IPS DF 6.9 (cell line): ENCODE results near the gene PSG4.
"Not testable (repeated sequence)": the region's sequence is repeated elsewhere in the genome, so short reads cannot be mapped to it uniquely, and the experiment has no call there.

Experiments used
- DNase-seq: peaks from one replicate; pipeline ENCODE4 v3.0.0-alpha.2; 2013; ENCODE audit warnings: low read depth, low spot score
- H3K27ac ChIP-seq: one replicate; pipeline ENCODE4 v1.5.1; 2013; ENCODE audit warnings: low read length, control low read depth
- H3K27me3 ChIP-seq: 2 replicates; pipeline ENCODE4 v1.6.1; 2013; ENCODE audit warnings: mild to moderate bottlenecking, low read length; ENCODE audit not compliant: control insufficient read depth, insufficient read depth
- H3K36me3 ChIP-seq: 2 replicates; pipeline ENCODE4 v1.6.1; 2013; ENCODE audit warnings: low read length; ENCODE audit not compliant: control insufficient read depth, insufficient read depth
- H3K4me1 ChIP-seq: 2 replicates; pipeline ENCODE4 v1.6.1; 2013; ENCODE audit warnings: low read length; ENCODE audit not compliant: control insufficient read depth, insufficient read depth
- H3K4me3 ChIP-seq: 2 replicates; pipeline ENCODE4 v1.5.1; 2013; ENCODE audit warnings: mild to moderate bottlenecking, low read length
- H3K9me3 ChIP-seq: 2 replicates; pipeline ENCODE4 v1.6.1; 2013; ENCODE audit warnings: low read length, inconsistent platforms; ENCODE audit not compliant: control insufficient read depth, insufficient read depth
- WGBS: extraction: QIAGEN DNeasy Blood & Tissue Kit; methylation state at CpG from one replicate; pipeline ENCODE4 v1.1.7; 2013; ENCODE audit warnings: mixed read lengths, missing lambda C conversion rate; ENCODE audit not compliant: insufficient read length, insufficient coverage; 5-methylcytosine and 5-hydroxymethylcytosine counted together

PSG4 gene

DNA sequence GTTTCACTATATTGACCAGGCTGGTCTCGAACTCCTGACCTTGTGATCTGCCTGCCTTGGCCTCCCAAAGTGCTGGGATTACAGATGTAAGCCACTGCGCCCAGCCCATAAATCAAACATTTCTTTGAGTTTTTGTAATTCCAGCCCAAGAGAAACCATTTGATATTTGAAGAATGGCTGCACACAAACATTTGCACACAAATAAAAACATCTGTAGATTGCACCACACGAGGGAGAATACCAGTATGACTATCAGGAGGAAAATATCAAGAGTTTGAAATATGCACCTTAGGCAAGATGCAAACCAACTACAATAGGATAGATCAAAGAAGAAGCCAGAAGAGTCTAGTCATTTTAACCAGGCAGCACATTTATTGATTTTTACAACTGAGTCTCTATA, 39.5 kb downstream of the PSG4 start:
- H3K27ac ChIP-seq, H3K36me3 ChIP-seq, H3K27me3 ChIP-seq, DNase-seq, H3K4me1 ChIP-seq, H3K9me3 ChIP-seq, H3K4me3 ChIP-seq: not testable (repeated sequence)
- no CpG with 5 or more reads among the region's 3 CpGs for WGBS

- not testable (repeated sequence) for H3K36me3 ChIP-seq, H3K27me3 ChIP-seq, H3K27ac ChIP-seq, H3K4me3 ChIP-seq, H3K4me1 ChIP-seq, DNase-seq, H3K9me3 ChIP-seq
- no CpG with 5 or more reads among the region's 3 CpGs for WGBS
These were observed 42.3 kb downstream of the PSG4 start for GRCh38 chr19:43163135-43163534.

DNA sequence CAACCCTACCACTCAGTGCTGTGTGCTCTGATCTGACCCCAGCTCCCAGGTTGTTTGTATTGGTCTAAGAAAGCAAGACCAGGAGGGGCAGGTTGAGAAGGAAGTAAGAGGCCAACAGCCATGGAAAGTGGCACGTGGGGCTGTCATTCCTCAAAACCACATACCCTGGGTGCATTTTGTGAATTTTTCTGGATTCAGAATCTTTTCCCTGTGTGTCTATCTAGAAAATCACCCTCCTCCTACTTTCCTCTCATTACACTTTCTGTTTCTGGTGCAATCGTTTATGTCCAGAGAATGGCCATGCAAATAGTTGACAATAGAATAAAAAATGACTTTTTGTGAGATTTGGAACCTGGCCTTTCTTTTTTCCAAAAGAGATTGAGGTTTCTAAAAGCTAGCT, 43.2 kb downstream of the PSG4 start:
- H3K4me1 ChIP-seq, H3K36me3 ChIP-seq, H3K9me3 ChIP-seq, H3K4me3 ChIP-seq, H3K27me3 ChIP-seq, H3K27ac ChIP-seq, DNase-seq: not testable (repeated sequence)
- WGBS: no CpG with 5 or more reads among the region's 2 CpGs

GRCh38 chr19:43152214-43152613, 53.2 kb downstream of the PSG4 start:
- no peak for DNase-seq
- Histone ChIP-seq H3K27me3 (no peaks in the 10 kb centered on the region), H3K27ac (no peak overlapping the region), H3K4me3 (no peak overlapping the region), H3K4me1 (no peaks in the 10 kb centered on the region), H3K36me3 (no peaks in the 10 kb centered on the region), H3K9me3 (peaks cover 7% of the 10 kb centered on the region)
- no CpG with 5 or more reads among the region's 4 CpGs for WGBS

DNA sequence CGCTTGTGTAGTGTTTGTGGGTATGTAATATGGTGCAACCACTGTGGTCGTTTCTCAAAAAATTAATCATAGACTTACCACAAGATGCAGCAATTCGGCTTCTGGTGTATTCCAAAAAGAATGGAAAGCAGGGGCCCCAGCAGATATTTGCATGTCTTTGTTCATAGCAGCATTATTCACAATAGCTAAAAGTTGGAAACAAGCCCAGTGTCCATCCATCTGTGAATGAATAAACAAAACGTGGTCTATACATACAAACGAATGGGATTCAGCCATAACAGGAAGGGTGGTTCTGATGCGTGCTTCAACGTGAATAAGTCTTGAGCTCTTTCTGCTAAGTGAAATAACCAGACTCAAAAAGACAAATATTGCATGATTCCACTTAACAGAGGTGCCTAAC, 55.6 kb downstream of the PSG4 start:
- H3K4me3 ChIP-seq, H3K36me3 ChIP-seq, H3K27ac ChIP-seq, H3K9me3 ChIP-seq, DNase-seq, H3K4me1 ChIP-seq, H3K27me3 ChIP-seq: not testable (repeated sequence)
- no CpG with 5 or more reads among the region's 7 CpGs for WGBS

- DNase-seq: no peak
- H3K27me3 ChIP-seq: no peaks in the 10 kb centered on the region
- no CpG with 5 or more reads among the region's 1 CpG for WGBS
- peaks cover 3% of the 10 kb centered on the region for H3K9me3 ChIP-seq
- H3K27ac ChIP-seq: no peak overlapping the region
- H3K4me1 ChIP-seq: no peaks in the 10 kb centered on the region
- no peaks in the 10 kb centered on the region for H3K36me3 ChIP-seq
- H3K4me3 ChIP-seq: no peak overlapping the region
These were observed 57.2 kb downstream of the PSG4 start for GRCh38 chr19:43148233-43148632.
